B cell (primary cell): Measurements from ENCODE around the gene GPR146. TPM values are rescaled to one million over a fixed set of nuclear protein-coding genes. Genes with fewer than 3 reads are reported as not detected.

Experiments
- ATAC-seq: fragments of 200-7000 bp; cut with Tn5 transposase; one replicate; pipeline ENCODE4 v1.10.0; 2021; ENCODE audit warnings: low read depth, mild to moderate bottlenecking, moderate number of reproducible peaks, moderate library complexity
- CTCF ChIA-PET: fragments of 350-600 bp; sonication (Branson Sonifier 250); formaldehyde crosslinking; loops from one replicate; lab custom pipeline; 2021; ENCODE audit warnings: antibody characterized with exemption, inconsistent platforms; lab: Charles Lee
- POLR2A ChIA-PET: fragments of 350-600 bp; sonication (Branson Sonifier 250); formaldehyde crosslinking; loops from one replicate; lab custom pipeline; 2021; ENCODE audit warnings: antibody characterized with exemption; lab: Charles Lee
- DNase-seq: peaks from one replicate; pipeline ENCODE4 v3.0.0; 2013
- H2AFZ ChIP-seq: 2 replicates; pipeline ENCODE4 v1.6.1; 2012; ENCODE audit warnings: mild to moderate bottlenecking, low read depth, low read length; ENCODE audit not compliant: insufficient read depth, poor library complexity, severe bottlenecking
- H3K27ac ChIP-seq, 2 donors: 1 replicate in 1 of 2; 2 replicates in 1 of 2; pipeline ENCODE4 v1.5.1; 2012 to 2013; ENCODE audit warnings: low read length in 2 of 2, mild to moderate bottlenecking in 2 of 2, moderate library complexity in 1 of 2
- H3K27me3 ChIP-seq, 4 experiments: fragments of 200-600 bp in 1 of 4; sonication (generic) in 1 of 4; replicated peaks in 1 of 4; 1 replicate in 2 of 4; 2 replicates in 2 of 4; pipeline versions ENCODE4 v1.6.1 to v1.7.0; 2013 to 2016; ENCODE audit warnings: low read length in 3 of 4, mild to moderate bottlenecking in 2 of 4, mixed read lengths in 1 of 4, moderate library complexity in 1 of 4; ENCODE audit not compliant: insufficient read depth in 4 of 4, control insufficient read depth in 3 of 4; ENCODE audit errors: control extremely low read depth in 1 of 4
- H3K36me3 ChIP-seq, 2 experiments: replicated peaks in 1 of 2; 1 replicate in 1 of 2; 2 replicates in 1 of 2; pipeline versions ENCODE4 v1.6.1 to v1.7.1; 2013; ENCODE audit warnings: low read length in 1 of 2; ENCODE audit not compliant: insufficient read depth in 2 of 2, control insufficient read depth in 1 of 2; ENCODE audit errors: control extremely low read depth in 1 of 2, extremely low read depth in 1 of 2
- H3K4me1 ChIP-seq, 2 donors: fragments of 200-600 bp in 1 of 2; sonication (generic) in 1 of 2; 1 replicate in 1 of 2; 2 replicates in 1 of 2; pipeline versions ENCODE4 v1.5.1 to v1.6.1; 2013 to 2017; ENCODE audit warnings: low read length in 2 of 2; ENCODE audit not compliant: control insufficient read depth in 2 of 2, insufficient read depth in 2 of 2
- H3K4me2 ChIP-seq: replicated peaks from 2 replicates; pipeline ENCODE3; 2012; ENCODE audit warnings: mild to moderate bottlenecking, low read depth, low read length; ENCODE audit not compliant: poor library complexity, severe bottlenecking
- H3K4me3 ChIP-seq, 5 experiments: fragments of 200-600 bp in 1 of 5; sonication (generic) in 1 of 5; 1 replicate in 3 of 5; 2 replicates in 2 of 5; pipeline versions ENCODE4 v1.5.1 to v1.7.0; 2011 to 2016; ENCODE audit warnings: low read length in 4 of 5, mild to moderate bottlenecking in 4 of 5, low read depth in 2 of 5, control low read depth in 1 of 5, moderate library complexity in 1 of 5; ENCODE audit not compliant: insufficient read depth in 1 of 5; ENCODE audit errors: control extremely low read depth in 1 of 5, extremely low read depth in 1 of 5
- H3K79me2 ChIP-seq: fragments of 200-600 bp; sonication (generic); one replicate; pipeline ENCODE4 v1.6.0; 2016; ENCODE audit warnings: low read length; ENCODE audit not compliant: control insufficient read depth, insufficient read depth
- H3K9ac ChIP-seq: fragments of 200-600 bp; sonication (generic); 2 replicates; pipeline ENCODE4 v1.6.1; 2017; ENCODE audit warnings: mild to moderate bottlenecking, low read length, moderate library complexity
- H3K9me3 ChIP-seq, 3 donors: one replicate each; pipeline versions ENCODE4 v1.6.1 to v1.7.1; 2013; ENCODE audit warnings: low read length in 2 of 3; ENCODE audit not compliant: control insufficient read depth in 2 of 3, insufficient read depth in 1 of 3; ENCODE audit errors: control extremely low read depth in 1 of 3
- H4K20me1 ChIP-seq: 2 replicates; pipeline ENCODE4 v1.6.0; 2012; ENCODE audit warnings: mild to moderate bottlenecking, low read length; ENCODE audit not compliant: insufficient read depth, control insufficient read depth, poor library complexity, severe bottlenecking
- H3K27ac Mint-ChIP-seq: one replicate; pipeline ENCODE4 v1.8.0; 2021; ENCODE audit warnings: mixed read lengths
- H3K27me3 Mint-ChIP-seq: one replicate; pipeline ENCODE4 v1.8.0; 2021; ENCODE audit warnings: mixed read lengths
- H3K4me1 Mint-ChIP-seq: one replicate; pipeline ENCODE4 v1.8.0; 2021; ENCODE audit warnings: mixed read lengths
- H3K4me3 Mint-ChIP-seq: one replicate; pipeline ENCODE4 v1.8.0; 2021; ENCODE audit warnings: mixed read lengths
- H3K9me3 Mint-ChIP-seq: one replicate; pipeline ENCODE4 v1.8.0; 2022; ENCODE audit warnings: mixed read lengths; ENCODE audit not compliant: insufficient read depth
- CTCF ChIP-seq: fragments of 200-600 bp; IDR thresholded peaks from one replicate; pipeline ENCODE4 v1.8.0; 2022; ENCODE audit warnings: antibody characterized with exemption, mild to moderate bottlenecking
- EZH2 ChIP-seq: IDR thresholded peaks from 2 replicates; pipeline ENCODE4 v1.6.1; 2012; ENCODE audit warnings: borderline replicate concordance, low read depth, mild to moderate bottlenecking, moderate library complexity, low read length; ENCODE audit not compliant: insufficient read depth, poor library complexity, severe bottlenecking
- WGBS: methylation state at CpG from one replicate; pipeline ENCODE4 v1.1.5; 2013; ENCODE audit warnings: missing lambda C conversion rate; ENCODE audit not compliant: insufficient coverage; 5-methylcytosine and 5-hydroxymethylcytosine counted together
- intact Hi-C: fragments of 100-400 bp; cut with micrococcal nuclease; formaldehyde crosslinking; loops from one replicate; pipeline ENCODE4 v1.10.0; 2022
- polyA plus RNA-seq: library from polyadenylated mRNA; depleted of rRNA; stranded (reverse); fragments of >200 nt; gene quantifications from 2 replicates; pipeline ENCODE4 v1.2.3, GENCODE V29; 2012
- total RNA-seq, 2 donors: library from RNA; stranded (reverse); fragments of 120-200 nt in 1 of 2; gene quantifications; 1 replicate in 1 of 2; 2 replicates in 1 of 2; pipeline versions ENCODE4 v1.2.3 to v1.2.4, GENCODE V29; 2013 to 2022

The GPR146 gene
- total and polyA plus RNA-seq, 2 donors (not counting 1 experiment from before 2014, with no cell fraction given) = 4.2 to 45.4 TPM

GRCh38 chr7:1025743-1026581 lies 18.4 kb upstream of the GPR146 start:
- peaks cover 78% of the 10 kb centered on the region for H3K4me1 Mint-ChIP-seq
- CTCF ChIA-PET = interaction anchor here (0.9 to 6.9 kb wide), 8 partner anchors 19 to 118 kb away, joined by 3 to 57 read pairs (median 5); partner anchors contain the start of gene GPR146
- H3K4me3 ChIP-seq = no peak overlapping the region
- H3K9me3 Mint-ChIP-seq = no peaks in the 10 kb centered on the region
- peaks cover 49% of the 10 kb centered on the region for H4K20me1 ChIP-seq
- no peak for TF ChIP-seq CTCF
- H3K4me2 ChIP-seq = peak overlapping the region; percentile 97
- peaks cover 1% of the 10 kb centered on the region for H3K27me3 Mint-ChIP-seq
- ATAC-seq = no peak
- H3K9ac ChIP-seq = no peak overlapping the region
- intact Hi-C loops = no loop called here
- peak overlapping the region; percentile 87 for H3K27ac Mint-ChIP-seq
- peaks cover 0 to 6% (median under 1%) of the 10 kb centered on the region in 4 experiments for H3K27me3 ChIP-seq
- H3K9me3 ChIP-seq = peaks cover 0 to 29% (median 0%) of the 10 kb centered on the region in 3 donors
- peak overlapping the region; percentile 94 for H3K4me3 Mint-ChIP-seq
- H3K36me3 ChIP-seq = peaks cover 0 to 15% of the 10 kb centered on the region in 2 experiments
- POLR2A ChIA-PET = interaction anchor here (0.5 to 1.2 kb wide), 6 partner anchors 14 to 69 kb away, joined by 3 to 6 read pairs (median 4); partner anchors contain the start of gene GPR146
- H3K79me2 ChIP-seq = peaks cover 48% of the 10 kb centered on the region
- H3K27ac ChIP-seq = no peak overlapping the region
- H2AFZ ChIP-seq = no peak overlapping the region
- 66% methylated on average over 29 of the region's 31 CpGs for WGBS
- peaks cover 76 to 93% of the 10 kb centered on the region in 2 donors for H3K4me1 ChIP-seq
- DNase-seq = peak; percentile 48

- peaks cover 0 to 8% of the 10 kb centered on the region in 2 experiments for H3K36me3 ChIP-seq
- peak overlapping the region; percentile 97 for H3K4me2 ChIP-seq
- 74% methylated on average over 11 of the region's 20 CpGs for WGBS
- Mint-ChIP-seq H3K9me3 (no peaks in the 10 kb centered on the region), H3K27me3 (peaks cover 3% of the 10 kb centered on the region), H3K4me3 (peak overlapping the region; percentile 94), H3K27ac (peak overlapping the region; percentile 87), H3K4me1 (peaks cover 73% of the 10 kb centered on the region)
- H3K9me3 ChIP-seq = peaks cover 0 to 22% (median 0%) of the 10 kb centered on the region in 3 donors
- peaks cover 43% of the 10 kb centered on the region for H3K79me2 ChIP-seq
- H4K20me1 ChIP-seq = peaks cover 41% of the 10 kb centered on the region
- H2AFZ ChIP-seq = no peak overlapping the region
- H3K9ac ChIP-seq = peak overlapping the region; percentile 75
- ATAC-seq = no peak
- TF ChIP-seq CTCF = no peak
- TF ChIP-seq EZH2 = no peak
- ChIA-PET POLR2A (interaction anchor here (0.5 to 1.2 kb wide), 2 partner anchors 22 to 46 kb away, joined by 5 to 6 read pairs; no protein-coding TSS in a partner anchor), CTCF (interaction anchor here (0.9 to 6.9 kb wide), 8 partner anchors 18 to 59 kb away, joined by 3 to 57 read pairs (median 6); partner anchors contain the start of gene GPR146)
- peaks cover 72 to 87% of the 10 kb centered on the region in 2 donors for H3K4me1 ChIP-seq
- peak; percentile 65 for DNase-seq
- intact Hi-C loops = no loop called here
- H3K27me3 ChIP-seq = peaks cover 0 to 4% (median 1%) of the 10 kb centered on the region in 4 experiments
- H3K4me3 ChIP-seq = peak overlapping the region in 4 of 5 experiments; percentile 3 to 65 (median 51)
- H3K27ac ChIP-seq = peak overlapping the region in 1 of 2 donors; percentile 10
These were observed 17.6 kb upstream of the GPR146 start for GRCh38 chr7:1026721-1027161.
